ENCODE data around the gene THAP12.

The THAP12 gene

DNA sequence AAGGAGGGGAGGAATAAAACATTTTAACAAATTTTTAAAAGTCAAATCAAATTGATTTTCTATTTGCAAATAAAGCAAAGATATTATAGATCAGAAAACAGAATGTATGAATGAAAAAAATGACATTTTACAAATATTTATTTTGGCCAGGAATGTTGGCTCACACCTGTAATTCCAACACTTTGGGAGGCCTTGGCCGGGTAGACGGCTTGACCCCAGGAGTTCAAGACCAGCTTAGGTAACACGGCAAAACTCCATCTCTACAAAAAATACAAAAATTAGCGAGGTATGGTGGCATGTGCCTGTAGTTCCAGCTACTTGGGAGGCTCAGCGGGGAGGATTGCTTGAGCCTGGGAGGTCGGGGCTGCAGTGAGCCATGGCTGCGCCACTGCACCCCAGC lies 18.2 kb downstream of the THAP12 start:
- H3K9me3 ChIP-seq = no peaks in the 10 kb centered on the region
- peaks cover 16% of the 10 kb centered on the region for H3K4me1 ChIP-seq
- in situ Hi-C loops (cut with MboI; ENCODE audit: low sequenced_read_pairs) = no loop called here
- no peak for DNase-seq (ENCODE audit: low spot score in 2 of 2)
- H3K36me3 ChIP-seq (replicated peaks) = peaks cover 27% of the 10 kb centered on the region
- H3K4me3 ChIP-seq = no peak overlapping the region
- no peaks in the 10 kb centered on the region for H3K27me3 ChIP-seq (ENCODE audit: low read depth)

DNA sequence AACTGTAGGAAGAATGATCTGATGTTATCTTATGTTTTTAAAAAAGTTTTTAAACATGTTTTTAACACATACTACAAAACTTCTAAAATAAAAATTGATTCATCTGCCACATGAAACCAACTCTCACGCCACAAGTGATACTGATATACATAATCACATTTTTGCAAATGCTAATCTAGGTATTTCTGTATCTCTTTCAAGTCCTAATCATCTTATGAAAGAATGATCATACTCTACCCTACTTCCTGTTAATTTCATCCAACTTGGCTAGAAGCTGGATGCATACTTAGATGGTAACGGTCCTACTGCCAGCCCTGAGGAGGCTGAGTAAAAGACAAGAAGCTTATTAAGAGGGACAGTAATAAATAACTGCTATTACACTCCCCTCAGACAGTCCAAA lies 19.2 kb downstream of the THAP12 start:
- in situ Hi-C loops (cut with MboI; ENCODE audit: low sequenced_read_pairs) = no loop called here
- H3K27me3 ChIP-seq (ENCODE audit: low read depth) = no peaks in the 10 kb centered on the region
- H3K4me3 ChIP-seq = no peak overlapping the region
- peaks cover 16% of the 10 kb centered on the region for H3K4me1 ChIP-seq
- H3K36me3 ChIP-seq (replicated peaks) = peaks cover 29% of the 10 kb centered on the region
- DNase-seq (ENCODE audit: low spot score in 2 of 2) = no peak
- no peaks in the 10 kb centered on the region for H3K9me3 ChIP-seq

- no peaks in the 10 kb centered on the region for H3K9me3 ChIP-seq
- peaks cover 16% of the 10 kb centered on the region for H3K4me1 ChIP-seq
- in situ Hi-C loops (cut with MboI; ENCODE audit: low sequenced_read_pairs) = no loop called here
- H3K36me3 ChIP-seq (replicated peaks) = peaks cover 30% of the 10 kb centered on the region
- H3K4me3 ChIP-seq = no peak overlapping the region
- H3K27me3 ChIP-seq (ENCODE audit: low read depth) = no peaks in the 10 kb centered on the region
- DNase-seq (ENCODE audit: low spot score in 2 of 2) = no peak
These were observed 19.6 kb downstream of the THAP12 start for GRCh38 chr11:76361374-76361773.

GRCh38 chr11:76355172-76355571 lies 25.8 kb downstream of the THAP12 start:
- H3K9me3 ChIP-seq = peaks cover 4% of the 10 kb centered on the region; the same call in 1 of the 2 replicates
- DNase-seq (ENCODE audit: low spot score in 2 of 2) = no peak
- H3K36me3 ChIP-seq (replicated peaks) = peaks cover 50% of the 10 kb centered on the region
- peaks cover 12% of the 10 kb centered on the region for H3K4me1 ChIP-seq
- in situ Hi-C loops (cut with MboI; ENCODE audit: low sequenced_read_pairs) = no loop called here
- no peaks in the 10 kb centered on the region for H3K27me3 ChIP-seq (ENCODE audit: low read depth)
- H3K4me3 ChIP-seq = no peak overlapping the region

GRCh38 chr11:76348348-76348747 lies 32.6 kb downstream of the THAP12 start:
- Histone ChIP-seq H3K4me3 (no peak overlapping the region), H3K27me3 (ENCODE audit: low read depth) (no peaks in the 10 kb centered on the region), H3K4me1 (no peaks in the 10 kb centered on the region), H3K9me3 (no peaks in the 10 kb centered on the region), H3K36me3 (replicated peaks) (peaks cover 25% of the 10 kb centered on the region)
- no peak for DNase-seq (ENCODE audit: low spot score in 2 of 2)
- in situ Hi-C loops (cut with MboI; ENCODE audit: low sequenced_read_pairs) = no loop called here

DNA sequence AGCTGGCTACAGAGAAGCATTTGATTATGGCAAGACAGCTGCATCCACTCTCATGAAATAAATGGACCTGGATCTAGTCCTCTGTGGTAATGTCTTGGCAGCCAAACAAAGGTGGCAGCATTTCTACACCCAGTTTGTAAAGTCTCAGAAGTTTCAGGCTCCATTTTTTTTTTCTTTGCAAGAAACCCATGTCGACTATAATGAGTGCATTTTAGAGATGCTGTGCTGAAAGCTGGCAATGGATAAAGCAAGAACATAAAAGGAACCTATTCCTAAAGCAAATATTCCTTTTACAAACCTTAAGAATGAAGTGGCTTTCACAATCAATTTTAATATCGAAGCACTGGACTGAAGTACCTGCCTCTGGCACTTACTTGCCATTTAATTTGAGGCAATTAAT lies 33.5 kb downstream of the THAP12 start:
- H3K9me3 ChIP-seq = no peaks in the 10 kb centered on the region
- no peaks in the 10 kb centered on the region for H3K4me1 ChIP-seq
- no peak for DNase-seq (ENCODE audit: low spot score in 2 of 2)
- no peaks in the 10 kb centered on the region for H3K27me3 ChIP-seq (ENCODE audit: low read depth)
- in situ Hi-C loops (cut with MboI; ENCODE audit: low sequenced_read_pairs) = no loop called here
- no peak overlapping the region for H3K4me3 ChIP-seq
- H3K36me3 ChIP-seq (replicated peaks) = peaks cover 17% of the 10 kb centered on the region

DNA sequence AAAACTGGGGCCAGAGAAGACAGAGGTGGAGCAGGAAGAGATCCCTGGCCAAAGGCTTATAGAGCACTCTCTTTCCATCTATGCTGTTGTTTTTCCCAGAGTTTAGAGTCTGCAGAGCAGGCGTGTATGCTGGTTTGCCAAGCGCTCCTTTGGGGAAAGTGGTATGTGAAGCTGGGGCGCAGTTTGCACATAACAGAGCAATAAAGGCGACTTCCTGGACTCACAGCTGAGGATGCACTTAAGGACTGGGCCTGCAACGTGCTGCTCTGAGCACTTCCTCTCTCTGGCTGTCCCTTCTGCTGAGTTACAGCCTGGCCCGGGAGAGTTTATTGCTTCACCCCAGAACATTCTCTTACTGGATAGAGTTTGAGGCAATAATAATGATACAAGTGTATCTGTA lies 41.7 kb downstream of the THAP12 start:
- no peaks in the 10 kb centered on the region for H3K36me3 ChIP-seq (replicated peaks)
- no peak overlapping the region for H3K4me3 ChIP-seq
- H3K4me1 ChIP-seq = no peaks in the 10 kb centered on the region
- no peak for DNase-seq (ENCODE audit: low spot score in 2 of 2)
- in situ Hi-C loops (cut with MboI; ENCODE audit: low sequenced_read_pairs) = no loop called here
- peaks cover 20% of the 10 kb centered on the region for H3K9me3 ChIP-seq
- no peaks in the 10 kb centered on the region for H3K27me3 ChIP-seq (ENCODE audit: low read depth)

DNA sequence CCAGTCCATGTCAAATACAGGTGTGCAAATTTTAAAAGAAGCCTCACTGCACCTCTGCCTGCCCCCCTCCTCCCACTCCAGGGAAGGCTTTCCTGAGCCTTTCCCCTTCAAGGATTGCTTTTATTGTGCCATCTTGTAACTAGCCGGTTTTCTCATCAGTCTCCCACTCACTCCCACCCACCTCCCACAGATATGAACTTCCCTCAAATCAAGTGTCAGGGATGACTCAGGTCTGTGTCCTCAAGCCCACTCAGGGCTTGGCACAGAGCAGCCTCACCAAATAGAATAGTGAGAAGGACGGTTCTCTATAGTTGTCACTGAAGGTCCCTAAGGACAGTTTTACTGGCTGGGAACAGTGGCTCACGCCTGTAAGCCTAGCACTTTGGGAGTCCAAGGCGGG lies 43.0 kb downstream of the THAP12 start:
- DNase-seq (ENCODE audit: low spot score in 2 of 2) = no peak
- in situ Hi-C loops (cut with MboI; ENCODE audit: low sequenced_read_pairs) = no loop called here
- no peak overlapping the region for H3K4me3 ChIP-seq
- no peaks in the 10 kb centered on the region for H3K4me1 ChIP-seq
- no peaks in the 10 kb centered on the region for H3K27me3 ChIP-seq (ENCODE audit: low read depth)
- peaks cover 22% of the 10 kb centered on the region for H3K9me3 ChIP-seq
- no peaks in the 10 kb centered on the region for H3K36me3 ChIP-seq (replicated peaks)

DNA sequence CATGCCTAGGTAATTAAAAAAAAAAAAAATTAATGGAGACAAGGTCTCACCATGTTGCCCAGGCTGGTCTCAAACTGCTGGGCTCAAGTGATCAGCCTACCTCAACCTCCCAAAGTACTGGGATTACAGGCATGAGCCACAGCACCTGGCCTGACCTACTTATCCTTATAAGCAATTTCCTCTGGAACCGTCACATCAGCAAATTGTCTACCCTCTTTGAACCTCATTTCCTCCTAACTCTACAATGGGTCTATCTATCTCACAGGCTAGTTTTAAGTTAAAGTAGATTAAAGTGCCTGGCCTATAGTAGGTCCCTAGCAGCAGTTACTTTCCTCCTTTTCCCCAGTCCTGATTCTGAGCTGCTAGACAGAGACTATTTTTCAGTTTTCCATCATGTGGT lies 43.5 kb downstream of the THAP12 start:
- Histone ChIP-seq H3K9me3 (peaks cover 22% of the 10 kb centered on the region), H3K27me3 (ENCODE audit: low read depth) (no peaks in the 10 kb centered on the region), H3K36me3 (replicated peaks) (no peaks in the 10 kb centered on the region), H3K4me3 (no peak overlapping the region), H3K4me1 (no peaks in the 10 kb centered on the region)
- no peak for DNase-seq (ENCODE audit: low spot score in 2 of 2)
- in situ Hi-C loops (cut with MboI; ENCODE audit: low sequenced_read_pairs) = no loop called here

DNA sequence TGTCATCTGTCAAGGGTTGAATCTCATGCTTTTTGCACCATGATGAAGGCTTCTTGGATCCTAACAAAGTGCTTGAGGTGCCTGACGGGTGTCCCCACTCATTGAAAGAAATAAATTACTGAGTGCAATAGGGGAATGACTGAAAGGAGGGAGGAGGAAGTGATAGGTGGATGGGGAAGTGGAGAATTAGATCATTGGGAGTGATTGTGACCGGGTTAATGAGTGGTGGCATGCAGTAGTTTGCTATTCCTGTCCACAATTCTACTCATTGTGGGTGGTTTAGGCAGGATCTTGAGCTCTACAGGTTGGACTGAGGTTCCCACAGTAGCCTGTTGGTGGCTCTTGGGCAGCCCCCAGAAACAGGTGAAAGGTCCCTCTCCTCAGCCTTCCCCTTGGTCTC lies 44.3 kb downstream of the THAP12 start:
- Histone ChIP-seq H3K4me1 (no peaks in the 10 kb centered on the region), H3K9me3 (peaks cover 22% of the 10 kb centered on the region), H3K4me3 (no peak overlapping the region), H3K36me3 (replicated peaks) (no peaks in the 10 kb centered on the region), H3K27me3 (ENCODE audit: low read depth) (no peaks in the 10 kb centered on the region)
- in situ Hi-C loops (cut with MboI; ENCODE audit: low sequenced_read_pairs) = no loop called here
- no peak for DNase-seq (ENCODE audit: low spot score in 2 of 2)

DNA sequence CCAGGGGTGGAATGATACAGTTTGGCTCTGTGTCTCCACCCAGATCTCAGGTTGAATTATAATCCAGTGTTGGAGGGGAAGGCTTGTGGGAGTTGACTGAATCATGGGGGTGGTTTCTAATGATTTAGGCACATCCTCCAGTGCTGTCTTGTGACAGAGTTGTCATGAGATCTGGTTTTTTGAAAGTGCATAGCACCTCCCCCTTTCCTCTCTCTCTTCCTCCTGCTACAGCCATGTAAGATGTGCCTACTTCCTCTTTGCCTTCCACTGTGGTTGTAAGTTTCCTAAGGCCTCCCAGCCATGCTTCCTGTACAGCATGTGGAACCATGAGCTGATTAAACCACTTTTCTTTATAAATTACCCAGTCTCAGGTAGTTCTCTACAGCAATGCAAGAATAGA lies 45.1 kb downstream of the THAP12 start:
- H3K4me1 ChIP-seq = no peaks in the 10 kb centered on the region
- H3K4me3 ChIP-seq = no peak overlapping the region
- in situ Hi-C loops (cut with MboI; ENCODE audit: low sequenced_read_pairs) = no loop called here
- DNase-seq (ENCODE audit: low spot score in 2 of 2) = no peak
- H3K36me3 ChIP-seq (replicated peaks) = no peaks in the 10 kb centered on the region
- H3K27me3 ChIP-seq (ENCODE audit: low read depth) = no peaks in the 10 kb centered on the region
- peaks cover 22% of the 10 kb centered on the region for H3K9me3 ChIP-seq

GRCh38 chr11:76334826-76335389 lies 46.0 kb downstream of the THAP12 start:
- H3K36me3 ChIP-seq (replicated peaks) = no peaks in the 10 kb centered on the region
- no peaks in the 10 kb centered on the region for H3K27me3 ChIP-seq (ENCODE audit: low read depth)
- no peaks in the 10 kb centered on the region for H3K4me1 ChIP-seq
- H3K9me3 ChIP-seq = peaks cover 22% of the 10 kb centered on the region
- H3K4me3 ChIP-seq = no peak overlapping the region
- DNase-seq (ENCODE audit: low spot score in 2 of 2) = no peak
- in situ Hi-C loops (cut with MboI; ENCODE audit: low sequenced_read_pairs) = no loop called here

DNA sequence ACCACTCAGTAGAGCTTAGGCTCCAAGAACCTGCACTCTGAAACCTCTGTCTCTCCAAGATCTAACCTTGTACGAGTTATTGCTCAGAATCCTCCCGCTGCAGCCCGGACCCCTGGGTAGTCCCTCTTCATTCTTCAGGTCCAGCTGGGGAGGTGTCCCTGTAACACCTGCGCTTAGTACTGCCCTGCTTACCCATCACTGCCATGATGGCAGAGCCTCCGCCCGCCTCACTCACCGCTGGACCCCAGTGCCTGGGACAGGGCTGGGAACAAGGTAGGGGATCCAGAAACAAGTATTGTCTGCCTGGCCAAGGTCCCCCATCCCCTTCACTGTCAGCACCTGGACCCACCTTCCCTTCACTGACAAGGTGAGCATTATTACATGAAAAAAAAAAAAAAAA lies 50.3 kb downstream of the THAP12 start:
- Histone ChIP-seq H3K4me3 (no peak overlapping the region), H3K36me3 (replicated peaks) (no peaks in the 10 kb centered on the region), H3K9me3 (peaks cover 17% of the 10 kb centered on the region), H3K4me1 (no peaks in the 10 kb centered on the region), H3K27me3 (ENCODE audit: low read depth) (no peaks in the 10 kb centered on the region)
- in situ Hi-C loops (cut with MboI; ENCODE audit: low sequenced_read_pairs) = no loop called here
- DNase-seq (ENCODE audit: low spot score in 2 of 2) = no peak

DNA sequence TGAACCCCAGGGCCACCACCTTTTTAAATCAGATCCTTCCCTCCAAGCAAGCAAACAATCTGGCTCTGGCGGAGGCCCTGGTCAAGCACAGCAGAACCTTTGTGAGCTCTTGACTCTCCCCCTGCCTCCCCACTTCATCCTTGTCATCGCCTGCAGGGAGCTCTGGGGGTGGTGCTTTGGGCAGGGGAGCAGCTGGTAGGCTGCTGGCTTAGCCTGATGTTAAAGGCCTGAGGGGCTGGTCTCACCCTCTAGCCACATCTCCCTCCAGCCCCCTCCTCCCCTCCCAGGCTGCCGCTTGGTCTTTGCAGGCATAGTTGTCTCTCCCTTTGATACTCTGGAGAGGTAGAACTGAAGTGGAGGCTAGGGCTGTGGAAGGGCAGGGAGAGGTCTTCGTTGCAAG lies 50.9 kb downstream of the THAP12 start:
- DNase-seq (ENCODE audit: low spot score in 2 of 2) = no peak

DNA sequence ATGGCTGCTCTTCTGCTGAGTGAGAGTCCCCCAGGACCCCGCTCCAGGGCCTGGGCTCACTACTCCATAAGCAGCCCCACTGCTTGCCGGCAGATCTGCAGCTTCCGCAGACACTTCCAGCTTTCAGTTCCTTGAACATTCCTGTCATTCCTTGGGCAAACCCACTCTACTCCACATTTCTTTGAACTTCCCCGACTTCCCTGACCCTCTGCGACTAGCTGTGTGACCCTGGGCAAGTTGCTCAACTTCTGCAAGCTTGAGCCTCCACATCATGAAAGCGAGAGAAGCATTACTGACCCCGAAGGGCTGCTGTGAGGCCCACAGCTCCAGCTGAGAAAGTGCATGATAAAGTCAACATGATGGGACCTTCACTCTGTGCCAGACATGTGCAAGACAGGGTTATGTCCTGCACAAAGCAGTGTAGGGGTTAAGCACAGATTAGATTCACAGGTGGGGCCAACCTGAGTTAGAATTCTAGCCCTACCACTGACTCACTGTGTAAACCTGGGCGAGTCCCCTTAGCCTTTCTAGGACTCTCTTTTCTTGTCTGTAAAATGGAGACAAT lies 51.8 kb downstream of the THAP12 start:
- Histone ChIP-seq H3K4me1 (peaks cover 5% of the 10 kb centered on the region; the same call in 1 of the 2 replicates), H3K9me3 (peaks cover 2% of the 10 kb centered on the region; the same call in 1 of the 2 replicates), H3K36me3 (replicated peaks) (no peaks in the 10 kb centered on the region), H3K4me3 (no peak overlapping the region), H3K27me3 (ENCODE audit: low read depth) (no peaks in the 10 kb centered on the region)
- no peak for DNase-seq (ENCODE audit: low spot score in 2 of 2)
- in situ Hi-C loops (cut with MboI; ENCODE audit: low sequenced_read_pairs) = no loop called here

More for the DNA sequence above, 50.9 kb downstream of the THAP12 start:
- Histone ChIP-seq H3K4me1 (peaks cover 3% of the 10 kb centered on the region; the same call in 1 of the 2 replicates), H3K27me3 (ENCODE audit: low read depth) (no peaks in the 10 kb centered on the region), H3K9me3 (peaks cover 10% of the 10 kb centered on the region), H3K36me3 (replicated peaks) (no peaks in the 10 kb centered on the region), H3K4me3 (no peak overlapping the region)
- in situ Hi-C loops (cut with MboI; ENCODE audit: low sequenced_read_pairs) = no loop called here
